Duodenal mucosa (tissue), 2 donors: Measurements from ENCODE around the gene TRIM15.

ENCODE experiments used
- H3K27ac ChIP-seq: one replicate; pipeline ENCODE4 v1.7.0; 2013; ENCODE audit warnings: low read depth, low read length
- H3K27me3 ChIP-seq, 2 donors: one replicate each; pipeline ENCODE4 v1.7.0; 2013; ENCODE audit warnings: low read length in 2 of 2, control low read depth in 1 of 2; ENCODE audit not compliant: insufficient read depth in 2 of 2, control insufficient read depth in 1 of 2
- H3K36me3 ChIP-seq, 2 donors: one replicate each; pipeline ENCODE4 v1.7.0; 2013; ENCODE audit warnings: low read length in 2 of 2, control low read depth in 1 of 2; ENCODE audit not compliant: insufficient read depth in 2 of 2, control insufficient read depth in 1 of 2
- H3K4me1 ChIP-seq, 2 donors: one replicate each; pipeline ENCODE4 v1.7.0; 2013; ENCODE audit warnings: low read length in 2 of 2, control low read depth in 1 of 2; ENCODE audit not compliant: insufficient read depth in 2 of 2, control insufficient read depth in 1 of 2
- H3K4me3 ChIP-seq, 2 donors: one replicate each; pipeline ENCODE4 v1.7.0; 2013; ENCODE audit warnings: low read length in 2 of 2, low read depth in 1 of 2
- H3K9ac ChIP-seq, 2 donors: one replicate each; pipeline ENCODE4 v1.7.0; 2013; ENCODE audit warnings: low read length in 2 of 2, low read depth in 1 of 2
- H3K9me3 ChIP-seq, 2 donors: one replicate each; pipeline ENCODE4 v1.7.0; 2013; ENCODE audit warnings: low read length in 2 of 2, control low read depth in 1 of 2; ENCODE audit not compliant: control insufficient read depth in 1 of 2

Gene TRIM15

DNA sequence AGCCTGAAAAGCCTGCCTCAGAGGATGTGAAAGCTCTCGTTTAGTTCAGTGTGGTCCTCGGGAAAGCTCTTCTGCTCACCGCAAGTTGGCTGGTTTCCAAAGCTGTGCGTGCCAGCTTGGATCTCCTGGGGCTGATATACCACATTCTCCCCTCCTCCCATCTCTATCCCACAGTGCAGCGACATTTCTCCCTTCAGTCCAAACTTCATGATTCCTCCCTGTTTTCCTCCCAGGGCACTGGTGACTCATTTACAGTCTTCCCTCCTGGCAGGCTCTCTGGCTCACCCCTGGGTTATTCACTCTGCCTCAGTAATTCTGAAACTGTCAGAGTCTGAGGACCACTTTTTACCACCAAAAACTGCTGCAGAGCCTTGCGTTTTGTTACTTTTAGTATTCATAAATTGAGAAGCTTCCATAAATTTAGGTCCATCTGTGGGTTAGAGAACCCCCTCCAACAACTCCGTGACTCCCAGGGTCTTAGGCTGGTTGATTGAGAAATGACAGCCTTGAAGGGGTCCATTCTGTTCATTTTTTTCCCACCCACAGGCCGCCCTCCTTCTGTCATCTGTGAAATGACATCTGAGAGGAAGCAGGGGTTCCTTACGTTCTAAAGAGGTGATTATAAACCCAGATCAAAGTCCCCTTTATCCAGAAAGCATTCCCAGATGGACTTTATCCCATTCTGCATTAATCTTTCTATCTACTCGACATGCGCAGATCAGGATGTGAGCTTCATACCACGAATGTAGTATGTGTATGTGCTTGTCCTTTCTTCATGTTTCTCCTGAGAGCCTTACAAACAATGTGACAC lies 8.4 kb upstream of the TRIM15 start:
- Histone ChIP-seq H3K4me1 (peaks cover 28 to 29% of the 10 kb centered on the region in 2 donors), H3K4me3 (peak overlapping the region; percentile 25 to 45), H3K9me3 (no peaks in the 10 kb centered on the region), H3K27me3 (no peaks in the 10 kb centered on the region), H3K9ac (peak overlapping the region; percentile 12 to 59), H3K27ac (peak overlapping the region; percentile 61), H3K36me3 (no peaks in the 10 kb centered on the region)

DNA sequence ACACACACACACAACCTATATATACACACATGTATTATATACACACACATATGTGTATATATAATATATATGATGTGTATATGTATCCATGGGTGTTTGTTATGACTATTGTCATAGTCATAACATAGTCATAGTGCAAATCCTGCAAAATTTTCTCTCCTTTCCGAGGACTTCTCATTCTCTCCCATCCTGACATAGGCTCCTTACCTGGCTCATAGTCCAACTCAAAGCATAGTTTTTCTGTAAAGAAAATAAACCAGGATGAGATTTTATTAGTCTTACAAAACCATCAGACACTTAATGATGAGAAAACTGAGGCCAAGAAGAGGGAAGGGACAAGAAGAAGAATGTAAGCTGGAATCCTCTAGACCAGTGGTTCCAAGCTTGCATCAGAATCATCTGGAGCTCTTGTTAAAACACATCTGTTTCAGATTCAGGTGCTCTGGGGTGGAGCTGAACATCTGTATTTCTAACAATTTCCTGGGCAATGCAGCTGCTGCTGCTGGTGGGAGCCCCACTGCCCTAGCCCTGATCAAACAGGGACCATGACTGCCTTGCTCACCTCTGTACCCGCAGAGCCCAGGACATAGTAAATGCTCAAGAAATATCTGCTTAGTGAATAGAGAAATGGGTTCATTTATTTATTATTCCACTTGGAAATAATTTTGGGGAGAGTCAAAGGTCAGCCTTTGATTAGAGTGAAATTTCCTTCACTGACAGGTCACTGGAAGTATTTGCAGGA lies 7.7 kb upstream of the TRIM15 start:
- H3K4me1 ChIP-seq: peaks cover 28 to 29% of the 10 kb centered on the region in 2 donors
- H3K4me3 ChIP-seq: no peak overlapping the region
- no peaks in the 10 kb centered on the region for H3K36me3 ChIP-seq
- peak overlapping the region; percentile 11 for H3K27ac ChIP-seq
- H3K9me3 ChIP-seq: no peaks in the 10 kb centered on the region
- peak overlapping the region in 1 of 2 donors; percentile 39 for H3K9ac ChIP-seq
- no peaks in the 10 kb centered on the region for H3K27me3 ChIP-seq

DNA sequence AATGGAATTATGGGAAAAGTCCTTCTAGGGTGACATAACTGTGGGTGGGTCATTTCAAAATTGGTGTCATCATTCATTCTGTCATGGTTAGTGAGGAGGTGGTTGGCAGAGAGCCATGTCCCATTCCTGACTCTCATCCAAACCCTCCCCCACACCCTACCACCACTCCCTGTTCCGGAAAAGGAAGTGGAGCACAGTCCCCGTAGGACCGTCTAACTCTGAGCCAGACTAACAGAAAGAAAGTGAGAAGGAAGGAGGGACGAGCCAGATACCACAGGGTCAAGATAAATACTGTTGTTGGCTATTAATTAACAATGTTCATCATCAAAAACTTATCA lies 7.1 kb upstream of the TRIM15 start:
- no peaks in the 10 kb centered on the region for H3K36me3 ChIP-seq
- no peak overlapping the region for H3K4me3 ChIP-seq
- no peaks in the 10 kb centered on the region for H3K27me3 ChIP-seq
- no peak overlapping the region for H3K27ac ChIP-seq
- H3K9me3 ChIP-seq: no peaks in the 10 kb centered on the region
- H3K4me1 ChIP-seq: peaks cover 28 to 29% of the 10 kb centered on the region in 2 donors
- H3K9ac ChIP-seq: no peak overlapping the region

DNA sequence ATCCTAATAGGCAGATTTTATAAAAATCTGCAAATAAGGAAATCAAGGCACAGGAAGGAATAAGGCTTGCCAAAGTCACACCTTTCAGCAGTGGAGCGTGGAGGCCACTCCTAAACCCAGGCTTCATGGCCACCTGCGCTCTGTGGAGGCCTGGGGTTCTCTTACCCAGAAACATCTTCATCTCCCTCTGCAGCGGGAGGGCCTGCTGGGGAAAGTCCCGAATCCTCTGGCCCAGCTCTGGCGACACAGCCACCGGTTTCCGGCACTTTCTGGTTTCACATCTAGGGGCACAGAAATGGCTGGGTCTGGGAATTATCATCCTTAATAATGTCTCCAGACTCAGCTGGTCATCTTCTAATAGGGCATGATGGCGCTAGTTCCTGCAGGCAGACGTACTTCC lies 6.6 kb upstream of the TRIM15 start:
- Histone ChIP-seq H3K9me3 (no peaks in the 10 kb centered on the region), H3K27ac (no peak overlapping the region), H3K27me3 (no peaks in the 10 kb centered on the region), H3K4me3 (no peak overlapping the region), H3K4me1 (peaks cover 28 to 29% of the 10 kb centered on the region in 2 donors), H3K9ac (no peak overlapping the region), H3K36me3 (no peaks in the 10 kb centered on the region)

DNA sequence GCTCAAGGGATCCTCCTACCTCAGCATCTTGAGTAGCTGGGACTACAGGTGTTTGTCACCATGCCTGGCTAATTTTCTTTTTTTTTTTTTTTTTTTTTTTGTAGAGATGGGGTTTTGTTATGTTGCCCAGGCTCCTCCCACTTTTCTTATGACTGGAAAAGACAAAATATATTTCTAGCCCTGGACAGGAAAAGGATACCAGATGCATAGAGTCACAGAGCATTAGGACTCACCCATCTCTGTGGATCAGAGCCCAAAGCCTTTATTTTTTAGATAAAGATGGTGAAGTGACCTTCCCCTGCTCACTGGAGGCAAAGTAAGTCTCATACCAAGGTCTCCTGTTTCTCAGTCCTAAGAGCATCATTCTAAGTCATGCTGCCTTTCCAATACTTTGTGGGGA lies 5.8 kb upstream of the TRIM15 start:
- no peak overlapping the region for H3K9ac ChIP-seq
- no peaks in the 10 kb centered on the region for H3K9me3 ChIP-seq
- H3K27me3 ChIP-seq: no peaks in the 10 kb centered on the region
- peaks cover 28 to 33% of the 10 kb centered on the region in 2 donors for H3K4me1 ChIP-seq
- H3K36me3 ChIP-seq: no peaks in the 10 kb centered on the region
- H3K4me3 ChIP-seq: no peak overlapping the region
- H3K27ac ChIP-seq: no peak overlapping the region

DNA sequence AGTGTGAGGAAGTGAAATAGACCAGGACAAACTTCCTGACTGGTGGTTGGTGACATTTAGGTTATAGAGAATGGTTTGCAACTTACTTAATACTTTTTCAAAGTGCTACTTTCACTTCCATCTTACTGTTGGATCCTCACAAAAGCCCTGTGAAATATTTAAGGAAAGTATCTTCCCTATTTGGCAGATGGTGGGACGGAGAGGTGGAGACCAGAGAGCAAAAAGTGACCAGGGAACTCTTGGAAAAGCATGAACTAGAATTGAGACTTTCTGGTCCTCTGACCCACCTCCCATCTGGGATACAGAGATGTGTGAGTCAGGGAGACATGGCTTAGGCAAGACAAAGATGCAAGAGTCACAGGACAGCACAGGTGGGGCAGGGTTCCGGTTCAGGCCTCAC lies 5.3 kb upstream of the TRIM15 start:
- Histone ChIP-seq H3K36me3 (no peaks in the 10 kb centered on the region), H3K9ac (no peak overlapping the region), H3K27ac (no peak overlapping the region), H3K27me3 (no peaks in the 10 kb centered on the region), H3K4me3 (no peak overlapping the region), H3K9me3 (no peaks in the 10 kb centered on the region), H3K4me1 (peaks cover 28 to 33% of the 10 kb centered on the region in 2 donors)

DNA sequence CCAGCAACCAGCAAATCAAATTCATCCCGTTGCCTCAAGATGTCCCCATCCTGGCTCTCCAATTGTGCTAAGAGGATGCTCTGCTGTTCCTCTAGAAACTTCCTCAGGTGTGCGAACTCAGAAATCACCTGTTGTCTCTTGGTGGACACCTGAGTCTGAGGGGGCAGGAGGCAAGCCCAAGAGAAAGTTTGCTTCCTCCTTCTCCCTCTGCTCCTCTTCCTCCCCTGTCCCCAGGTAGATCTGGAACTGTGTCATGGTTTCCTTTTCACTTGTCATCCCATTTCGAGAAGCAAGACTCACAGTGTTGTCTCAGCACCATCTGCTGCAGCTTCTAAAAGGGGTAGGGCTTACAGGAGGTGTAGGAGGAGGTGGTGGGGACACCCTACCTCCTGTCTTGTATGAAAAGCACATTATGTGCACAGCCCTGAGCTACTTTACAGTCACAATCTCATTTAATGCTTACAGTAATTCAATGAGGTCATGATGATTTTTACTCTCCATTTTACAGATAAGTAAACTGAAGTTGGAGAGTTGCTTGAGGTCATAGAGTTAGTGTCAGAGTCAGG lies 4.8 kb upstream of the TRIM15 start:
- peaks cover 26 to 33% of the 10 kb centered on the region in 2 donors for H3K4me1 ChIP-seq
- no peaks in the 10 kb centered on the region for H3K27me3 ChIP-seq
- H3K27ac ChIP-seq: no peak overlapping the region
- H3K9ac ChIP-seq: no peak overlapping the region
- H3K36me3 ChIP-seq: no peaks in the 10 kb centered on the region
- H3K4me3 ChIP-seq: no peak overlapping the region
- no peaks in the 10 kb centered on the region for H3K9me3 ChIP-seq

DNA sequence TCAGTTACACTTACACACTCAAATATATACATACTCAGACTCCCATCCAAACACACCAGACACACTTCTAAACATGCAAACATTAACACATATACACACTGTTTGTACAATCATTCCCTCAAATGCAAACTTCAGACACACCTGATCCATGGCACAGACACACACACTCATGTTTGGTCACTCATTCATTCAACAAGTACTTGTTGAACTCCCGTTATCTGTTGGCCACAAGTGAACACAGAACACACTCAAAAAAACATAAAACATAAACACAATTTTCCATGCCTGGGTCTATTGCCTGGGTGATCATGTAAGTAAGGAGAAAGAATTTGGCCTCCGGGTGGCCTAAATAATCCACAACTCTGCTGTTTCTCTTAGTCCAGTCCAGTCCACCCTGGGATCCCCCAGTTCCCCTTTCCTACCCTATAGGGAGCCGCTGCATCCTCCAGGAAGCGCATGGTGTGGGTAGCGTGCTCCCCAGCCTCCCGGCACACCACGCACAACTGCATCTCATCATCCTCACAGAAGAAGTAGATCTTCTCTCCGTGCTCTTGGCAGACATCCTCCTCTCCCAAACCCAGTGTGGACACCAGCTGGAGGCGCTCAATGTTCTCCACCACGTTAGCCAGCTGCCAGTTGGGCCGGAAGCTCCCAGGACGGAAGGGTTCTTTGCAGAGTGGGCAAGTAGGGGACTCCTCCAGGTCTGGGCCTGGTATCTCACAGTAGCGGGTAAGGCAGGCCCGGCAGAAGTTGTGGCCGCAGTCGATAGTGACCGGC lies 3.1 kb upstream of the TRIM15 start:
- no peaks in the 10 kb centered on the region for H3K36me3 ChIP-seq
- no peak overlapping the region for H3K4me3 ChIP-seq
- no peak overlapping the region for H3K27ac ChIP-seq
- peaks cover 14 to 25% of the 10 kb centered on the region in 2 donors for H3K4me1 ChIP-seq
- no peaks in the 10 kb centered on the region for H3K9me3 ChIP-seq
- H3K27me3 ChIP-seq: no peaks in the 10 kb centered on the region
- no peak overlapping the region for H3K9ac ChIP-seq

DNA sequence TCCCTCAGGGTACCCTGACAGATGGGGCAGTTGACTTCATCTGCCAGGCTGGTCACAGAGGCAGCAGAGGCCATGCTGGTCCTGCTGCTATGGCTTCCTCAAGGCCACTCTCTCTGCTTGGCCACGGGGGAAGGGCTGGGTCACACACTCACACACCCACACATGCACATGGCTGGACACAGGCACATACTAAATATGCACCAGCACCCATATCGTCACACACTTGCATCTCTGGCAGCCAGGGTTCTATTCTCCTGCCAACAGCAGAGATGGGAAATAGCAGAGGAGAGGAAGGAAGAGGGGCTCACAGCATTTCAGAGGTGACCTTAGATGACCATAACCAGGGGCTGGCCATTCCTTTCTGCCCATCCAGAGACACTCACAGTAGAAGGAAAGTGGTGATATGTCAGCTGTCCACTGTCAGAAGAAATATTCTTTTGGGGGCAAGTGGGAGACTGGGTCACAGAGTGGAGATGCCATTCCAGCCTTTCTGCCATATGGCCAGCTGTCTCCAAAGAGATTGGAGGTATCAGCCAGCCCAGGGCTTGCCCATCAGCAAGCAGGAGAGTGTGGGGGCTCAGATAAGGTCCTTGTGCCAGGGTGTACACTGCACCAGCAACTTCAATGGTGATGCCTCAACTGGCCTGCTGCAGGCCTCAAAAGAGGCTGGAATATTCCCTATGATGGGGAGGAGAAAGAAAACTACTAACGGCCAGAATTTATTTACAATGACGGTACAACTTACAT lies 2.4 kb upstream of the TRIM15 start, which contains the start of gene TRIM10:
Gene TRIM10 (minus strand): TSS at position 427 of the 747 bp plus-strand sequence. CDS start 353 bp downstream, at position 74.
- Histone ChIP-seq H3K27ac (no peak within 1 kb of the TSS), H3K4me3 (no peak within 1 kb of the TSS), H3K9me3 (no peaks in the 10 kb centered on the region), H3K4me1 (peaks cover 11 to 19% of the 10 kb centered on the region in 2 donors), H3K9ac (no peak within 1 kb of the TSS), H3K36me3 (no peaks in the 10 kb centered on the region), H3K27me3 (no peaks in the 10 kb centered on the region)
